ACC112 (cell line): ENCODE measurements around the gene LBP.

Experiments used
- H2AFZ ChIP-seq: fragments of 200-600 bp; sonication (generic); one replicate; pipeline ENCODE4 v1.6.0; 2017; ENCODE audit warnings: antibody characterized with exemption, low read length; ENCODE audit not compliant: unreplicated experiment
- H3K27ac ChIP-seq: fragments of 200-600 bp; sonication (generic); 2 replicates; pipeline ENCODE4 v1.5.1; 2014; ENCODE audit warnings: low read depth, mild to moderate bottlenecking, antibody characterized with exemption, low read length, moderate library complexity
- H3K27me3 ChIP-seq: fragments of 200-600 bp; sonication (generic); 2 replicates; pipeline ENCODE4 v1.6.1; 2014; ENCODE audit warnings: mild to moderate bottlenecking, antibody characterized with exemption, low read length, moderate library complexity, mixed read lengths; ENCODE audit not compliant: insufficient read depth
- H3K36me3 ChIP-seq: fragments of 200-600 bp; sonication (generic); 2 replicates; pipeline ENCODE4 v1.6.1; 2016; ENCODE audit warnings: mild to moderate bottlenecking, antibody characterized with exemption, low read length, moderate library complexity, mixed read lengths; ENCODE audit not compliant: insufficient read depth
- H3K4me1 ChIP-seq: fragments of 200-600 bp; sonication (generic); one replicate; pipeline ENCODE4 v1.6.1; 2016; ENCODE audit warnings: low read length, mixed read lengths; ENCODE audit not compliant: insufficient read depth, unreplicated experiment, control insufficient read depth
- H3K4me3 ChIP-seq: fragments of 200-600 bp; sonication (generic); 2 replicates; pipeline ENCODE4 v1.5.1; 2014; ENCODE audit warnings: mild to moderate bottlenecking, low read depth, low read length
- H3K79me2 ChIP-seq: fragments of 200-600 bp; sonication (generic); one replicate; pipeline ENCODE4 v1.6.0; 2016; ENCODE audit warnings: low read length; ENCODE audit not compliant: control insufficient read depth, unreplicated experiment, insufficient read depth

Gene LBP

GRCh38 chr20:38320221-38320620 is 26.1 kb upstream of the LBP start:
- Histone ChIP-seq H3K27ac (no peak overlapping the region), H2AFZ (no peak overlapping the region), H3K27me3 (0 out of 2 replicates have a peak, but pooled peaks cover 4% of the 10 kb centered on the region), H3K79me2 (no peaks in the 10 kb centered on the region), H3K4me1 (no peaks in the 10 kb centered on the region), H3K4me3 (no peak overlapping the region), H3K36me3 (no peaks in the 10 kb centered on the region)

GRCh38 chr20:38321959-38322598 is 24.2 kb upstream of the LBP start:
- Histone ChIP-seq H3K27me3 (peaks cover 6% of the 10 kb centered on the region; the same call in 1 of the 2 replicates), H3K27ac (no peak overlapping the region), H3K4me3 (no peak overlapping the region)

GRCh38 chr20:38324159-38324558 is 22.1 kb upstream of the LBP start:
- no peak overlapping the region for H3K4me3 ChIP-seq
- H3K4me1 ChIP-seq: no peaks in the 10 kb centered on the region
- H2AFZ ChIP-seq: no peak overlapping the region
- no peaks in the 10 kb centered on the region for H3K79me2 ChIP-seq
- H3K27ac ChIP-seq: no peak overlapping the region
- H3K27me3 ChIP-seq: peaks cover 6% of the 10 kb centered on the region; the same call in 1 of the 2 replicates
- no peaks in the 10 kb centered on the region for H3K36me3 ChIP-seq

More at GRCh38 chr20:38321959-38322598, 24.2 kb upstream of the LBP start:
- H3K36me3 ChIP-seq: no peaks in the 10 kb centered on the region
- no peaks in the 10 kb centered on the region for H3K4me1 ChIP-seq
- H3K79me2 ChIP-seq: no peaks in the 10 kb centered on the region
- H2AFZ ChIP-seq: no peak overlapping the region

DNA sequence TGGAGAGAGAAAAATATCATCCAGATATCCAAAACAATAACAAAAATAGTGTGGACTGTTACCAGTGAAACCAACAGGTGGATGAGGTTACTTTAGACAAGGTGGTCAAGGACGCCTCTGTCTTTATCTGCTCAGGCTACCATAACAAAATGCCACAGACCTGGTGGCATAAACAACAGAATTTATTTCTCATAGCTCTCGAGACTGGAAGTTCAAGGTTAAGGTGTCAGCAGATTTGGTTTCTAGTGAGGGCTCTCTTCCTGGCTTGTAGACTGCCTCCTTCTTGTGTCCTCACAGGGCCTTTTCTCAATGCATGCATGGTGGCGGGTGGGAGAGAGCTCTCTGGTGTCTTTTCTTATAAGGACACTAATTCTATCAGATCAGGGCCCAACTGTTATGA is 21.1 kb upstream of the LBP start:
- H2AFZ ChIP-seq: no peak overlapping the region
- no peaks in the 10 kb centered on the region for H3K79me2 ChIP-seq
- no peaks in the 10 kb centered on the region for H3K36me3 ChIP-seq
- H3K4me3 ChIP-seq: no peak overlapping the region
- H3K27me3 ChIP-seq: peaks cover 6% of the 10 kb centered on the region
- no peak overlapping the region for H3K27ac ChIP-seq
- no peaks in the 10 kb centered on the region for H3K4me1 ChIP-seq

DNA sequence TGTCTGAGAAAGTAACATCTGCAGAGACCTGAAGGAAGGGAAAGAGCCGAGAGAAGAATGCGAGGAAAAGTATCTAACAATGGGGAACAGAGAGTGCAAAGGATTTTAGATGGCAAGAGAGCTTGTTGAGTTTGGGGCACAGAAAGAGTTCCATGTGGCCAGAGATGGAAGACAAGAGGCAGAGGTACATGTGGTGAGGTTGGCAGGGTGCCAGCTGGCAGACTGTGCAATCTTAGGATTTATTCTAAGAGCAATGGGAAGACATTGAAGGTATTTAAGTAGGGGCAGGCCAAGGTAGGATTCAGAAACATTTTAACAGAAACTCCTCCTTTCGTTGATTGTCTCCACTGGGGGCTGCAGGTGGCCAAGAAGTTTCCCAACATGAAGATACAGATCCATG is 20.4 kb upstream of the LBP start:
- Histone ChIP-seq H2AFZ (no peak overlapping the region), H3K27me3 (peaks cover 7% of the 10 kb centered on the region), H3K27ac (no peak overlapping the region), H3K4me3 (no peak overlapping the region), H3K36me3 (no peaks in the 10 kb centered on the region), H3K4me1 (no peaks in the 10 kb centered on the region), H3K79me2 (no peaks in the 10 kb centered on the region)

DNA sequence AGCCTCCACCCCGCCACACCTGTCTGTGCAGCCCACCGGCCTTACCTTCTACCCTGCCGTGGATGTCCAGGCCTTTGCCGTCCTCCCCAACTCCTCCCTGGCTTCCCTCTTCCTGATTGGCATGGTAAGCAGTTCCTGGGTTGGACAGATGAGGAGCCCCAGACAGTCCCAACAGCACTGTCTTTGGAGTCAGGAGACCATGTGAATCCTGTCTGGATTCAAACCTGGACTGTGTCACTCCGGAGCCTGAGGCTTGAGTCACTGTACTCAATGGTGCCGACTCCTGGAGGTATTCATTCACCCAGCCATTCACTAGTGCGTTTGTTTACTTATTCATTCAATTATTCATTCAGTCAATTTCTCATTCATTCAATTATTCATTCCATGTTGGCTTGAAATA is 20.0 kb upstream of the LBP start:
- H3K79me2 ChIP-seq: no peaks in the 10 kb centered on the region
- H3K4me3 ChIP-seq: no peak overlapping the region
- H3K27me3 ChIP-seq: peaks cover 11% of the 10 kb centered on the region
- H3K36me3 ChIP-seq: no peaks in the 10 kb centered on the region
- no peak overlapping the region for H3K27ac ChIP-seq
- H2AFZ ChIP-seq: no peak overlapping the region
- H3K4me1 ChIP-seq: no peaks in the 10 kb centered on the region

GRCh38 chr20:38330638-38331037 is 15.6 kb upstream of the LBP start:
- Histone ChIP-seq H3K4me3 (no peak overlapping the region), H3K79me2 (no peaks in the 10 kb centered on the region), H3K27me3 (peaks cover 34% of the 10 kb centered on the region), H2AFZ (no peak overlapping the region), H3K27ac (no peak overlapping the region), H3K4me1 (no peaks in the 10 kb centered on the region), H3K36me3 (no peaks in the 10 kb centered on the region)

- Histone ChIP-seq H3K27ac (no peak overlapping the region), H3K4me3 (no peak overlapping the region), H3K4me1 (no peaks in the 10 kb centered on the region), H3K79me2 (no peaks in the 10 kb centered on the region), H3K27me3 (peaks cover 37% of the 10 kb centered on the region), H3K36me3 (no peaks in the 10 kb centered on the region), H2AFZ (no peak overlapping the region)
Measured at GRCh38 chr20:38331245-38331644, 15.0 kb upstream of the LBP start.

- Histone ChIP-seq H2AFZ (no peak overlapping the region), H3K36me3 (no peaks in the 10 kb centered on the region), H3K79me2 (no peaks in the 10 kb centered on the region), H3K27me3 (peaks cover 42% of the 10 kb centered on the region), H3K4me3 (no peak overlapping the region), H3K4me1 (no peaks in the 10 kb centered on the region), H3K27ac (no peak overlapping the region)
Measured at GRCh38 chr20:38331814-38332213, 14.5 kb upstream of the LBP start.

- H3K4me3 ChIP-seq: no peak overlapping the region
- no peaks in the 10 kb centered on the region for H3K4me1 ChIP-seq
- H2AFZ ChIP-seq: no peak overlapping the region
- H3K79me2 ChIP-seq: no peaks in the 10 kb centered on the region
- H3K27me3 ChIP-seq: peaks cover 48% of the 10 kb centered on the region
- H3K36me3 ChIP-seq: no peaks in the 10 kb centered on the region
- no peak overlapping the region for H3K27ac ChIP-seq
Measured at GRCh38 chr20:38334016-38334415, 12.3 kb upstream of the LBP start.

DNA sequence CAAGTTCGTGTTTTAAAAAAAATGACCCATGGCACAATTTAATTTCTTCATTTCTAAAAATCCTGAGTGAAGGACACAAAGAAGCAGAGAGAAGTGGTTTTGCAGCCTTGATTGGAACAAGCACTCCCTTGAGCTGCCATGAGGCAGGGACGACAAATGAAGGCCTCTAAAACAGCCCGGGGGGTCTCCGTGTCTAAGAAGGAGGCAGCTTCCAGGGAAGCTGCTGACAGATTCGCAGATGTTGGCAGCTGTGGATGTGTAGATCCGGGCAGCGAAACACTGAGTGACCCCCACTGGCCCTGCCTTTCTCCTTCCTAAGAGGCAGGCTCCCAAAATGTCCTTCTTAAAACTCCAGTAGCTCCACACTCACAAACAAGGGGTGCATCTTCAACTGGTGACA is 9.6 kb upstream of the LBP start:
- H3K79me2 ChIP-seq: no peaks in the 10 kb centered on the region

More for the DNA sequence above, 9.6 kb upstream of the LBP start:
- H3K4me1 ChIP-seq: no peaks in the 10 kb centered on the region
- no peak overlapping the region for H3K4me3 ChIP-seq
- H3K36me3 ChIP-seq: no peaks in the 10 kb centered on the region
- no peak overlapping the region for H3K27ac ChIP-seq
- no peak overlapping the region for H2AFZ ChIP-seq
- H3K27me3 ChIP-seq: peaks cover 49% of the 10 kb centered on the region
